ENCODE data around the gene DPYSL4. TPM values are rescaled to one million over a fixed set of nuclear protein-coding genes. Genes with fewer than 3 reads are reported as not detected.

The DPYSL4 gene
- total and polyA plus RNA-seq, 12 donors: 0.42 to 7.6 (median 3.2) TPM

GRCh38 chr10:132222726-132223125, 36.0 kb downstream of the DPYSL4 start:
- no peak overlapping the region for H3K4me3 ChIP-seq
- no peak overlapping the region for H3K27ac ChIP-seq
- DNase-seq: no peak
- H3K4me1 ChIP-seq (replicated peaks in 1 of 2): no peaks in the 10 kb centered on the region
- 67 to 73% (median 71%) methylated on average over 3 to 21 of the region's 21 CpGs for WGBS, 4 donors
- no peaks in the 10 kb centered on the region for H3K9me3 ChIP-seq (replicated peaks in 1 of 3)
- no peaks in the 10 kb centered on the region for H3K27me3 ChIP-seq
- intact Hi-C loops (cut with DNase I): loop anchor here (5.0 kb wide), 2 partner anchors 130 to 230 kb away; no protein-coding TSS in a partner anchor
- TF ChIP-seq POLR2A (IDR thresholded peaks at IDR 0.05): no peak
- TF ChIP-seq, protein P1, sequence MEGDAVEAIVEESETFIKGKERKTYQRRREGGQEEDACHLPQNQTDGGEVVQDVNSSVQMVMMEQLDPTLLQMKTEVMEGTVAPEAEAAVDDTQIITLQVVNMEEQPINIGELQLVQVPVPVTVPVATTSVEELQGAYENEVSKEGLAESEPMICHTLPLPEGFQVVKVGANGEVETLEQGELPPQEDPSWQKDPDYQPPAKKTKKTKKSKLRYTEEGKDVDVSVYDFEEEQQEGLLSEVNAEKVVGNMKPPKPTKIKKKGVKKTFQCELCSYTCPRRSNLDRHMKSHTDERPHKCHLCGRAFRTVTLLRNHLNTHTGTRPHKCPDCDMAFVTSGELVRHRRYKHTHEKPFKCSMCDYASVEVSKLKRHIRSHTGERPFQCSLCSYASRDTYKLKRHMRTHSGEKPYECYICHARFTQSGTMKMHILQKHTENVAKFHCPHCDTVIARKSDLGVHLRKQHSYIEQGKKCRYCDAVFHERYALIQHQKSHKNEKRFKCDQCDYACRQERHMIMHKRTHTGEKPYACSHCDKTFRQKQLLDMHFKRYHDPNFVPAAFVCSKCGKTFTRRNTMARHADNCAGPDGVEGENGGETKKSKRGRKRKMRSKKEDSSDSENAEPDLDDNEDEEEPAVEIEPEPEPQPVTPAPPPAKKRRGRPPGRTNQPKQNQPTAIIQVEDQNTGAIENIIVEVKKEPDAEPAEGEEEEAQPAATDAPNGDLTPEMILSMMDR (IDR thresholded peaks at IDR 0.05): no peak
- no peaks in the 10 kb centered on the region for H3K36me3 ChIP-seq (replicated peaks in 1 of 2)

- H3K27me3 ChIP-seq: no peaks in the 10 kb centered on the region
- H3K36me3 ChIP-seq (replicated peaks in 1 of 2): no peaks in the 10 kb centered on the region
- H3K27ac ChIP-seq: no peak overlapping the region
- WGBS, 4 donors: 30 to 70% (median 42%) methylated on average over 4 to 16 of the region's 16 CpGs
- no peak overlapping the region for H3K4me3 ChIP-seq
- H3K9me3 ChIP-seq (replicated peaks in 1 of 3): no peaks in the 10 kb centered on the region
- intact Hi-C loops (cut with DNase I): loop anchor here (5.0 kb wide), 2 partner anchors 129 to 229 kb away; no protein-coding TSS in a partner anchor
- DNase-seq: peak; percentile 78 to 92 (median 88)
- TF ChIP-seq, protein P1 (IDR thresholded peaks at IDR 0.05): peak; percentile 91 to 99 (median 99)
- no peak for TF ChIP-seq POLR2A (IDR thresholded peaks at IDR 0.05)
- H3K4me1 ChIP-seq (replicated peaks in 1 of 2): no peaks in the 10 kb centered on the region
Measured at GRCh38 chr10:132223156-132223590, 36.4 kb downstream of the DPYSL4 start.

DNA sequence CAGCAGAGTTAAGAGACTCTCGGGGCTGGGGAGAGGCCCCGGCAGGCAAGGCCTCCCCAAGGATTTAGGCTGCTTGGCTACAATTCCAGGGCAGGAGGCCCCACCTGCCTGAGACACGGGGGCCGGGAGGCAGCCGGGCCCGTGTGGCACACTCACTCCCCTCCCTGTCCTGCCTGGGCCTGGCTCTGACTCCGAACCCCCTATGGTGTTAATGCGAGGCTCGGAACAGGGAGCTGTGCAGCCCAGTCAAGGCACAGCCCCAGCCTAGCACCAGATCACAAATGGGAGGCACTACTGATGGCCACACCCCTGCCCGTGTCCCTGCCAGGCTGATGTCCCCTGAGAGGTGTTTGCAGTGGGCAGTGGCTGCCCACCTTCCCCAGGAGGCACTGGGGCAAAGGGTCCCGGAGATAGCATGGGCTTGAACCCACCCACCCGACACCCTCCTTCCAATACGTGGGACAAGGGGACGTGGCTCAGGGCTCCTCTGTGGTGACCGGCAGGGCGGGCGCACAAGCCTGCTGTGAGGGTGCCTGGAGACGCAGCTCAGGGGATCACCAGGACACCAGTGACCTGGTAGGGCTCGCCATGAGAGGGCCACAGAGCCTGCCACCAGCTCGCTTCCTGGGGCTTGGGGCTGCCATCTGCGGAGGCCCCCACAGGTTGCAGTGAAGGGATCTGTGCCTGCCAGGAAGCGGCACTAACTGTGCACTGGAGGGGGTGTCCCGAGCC, 37.0 kb downstream of the DPYSL4 start:
- 81 to 97% (median 86%) methylated on average over 7 to 23 of the region's 23 CpGs for WGBS, 4 donors
- H3K27me3 ChIP-seq: no peaks in the 10 kb centered on the region
- no peaks in the 10 kb centered on the region for H3K4me1 ChIP-seq (replicated peaks in 1 of 2)
- no peaks in the 10 kb centered on the region for H3K36me3 ChIP-seq (replicated peaks in 1 of 2)
- no peak for DNase-seq
- intact Hi-C loops (cut with DNase I): loop anchor here (2.0 to 5.0 kb wide), 3 partner anchors 127 to 229 kb away; no protein-coding TSS in a partner anchor
- H3K27ac ChIP-seq: no peak overlapping the region
- no peaks in the 10 kb centered on the region for H3K9me3 ChIP-seq (replicated peaks in 1 of 3)
- H3K4me3 ChIP-seq: no peak overlapping the region
- TF ChIP-seq, protein P1 (IDR thresholded peaks at IDR 0.05): no peak
- no peak for TF ChIP-seq POLR2A (IDR thresholded peaks at IDR 0.05)

DNA sequence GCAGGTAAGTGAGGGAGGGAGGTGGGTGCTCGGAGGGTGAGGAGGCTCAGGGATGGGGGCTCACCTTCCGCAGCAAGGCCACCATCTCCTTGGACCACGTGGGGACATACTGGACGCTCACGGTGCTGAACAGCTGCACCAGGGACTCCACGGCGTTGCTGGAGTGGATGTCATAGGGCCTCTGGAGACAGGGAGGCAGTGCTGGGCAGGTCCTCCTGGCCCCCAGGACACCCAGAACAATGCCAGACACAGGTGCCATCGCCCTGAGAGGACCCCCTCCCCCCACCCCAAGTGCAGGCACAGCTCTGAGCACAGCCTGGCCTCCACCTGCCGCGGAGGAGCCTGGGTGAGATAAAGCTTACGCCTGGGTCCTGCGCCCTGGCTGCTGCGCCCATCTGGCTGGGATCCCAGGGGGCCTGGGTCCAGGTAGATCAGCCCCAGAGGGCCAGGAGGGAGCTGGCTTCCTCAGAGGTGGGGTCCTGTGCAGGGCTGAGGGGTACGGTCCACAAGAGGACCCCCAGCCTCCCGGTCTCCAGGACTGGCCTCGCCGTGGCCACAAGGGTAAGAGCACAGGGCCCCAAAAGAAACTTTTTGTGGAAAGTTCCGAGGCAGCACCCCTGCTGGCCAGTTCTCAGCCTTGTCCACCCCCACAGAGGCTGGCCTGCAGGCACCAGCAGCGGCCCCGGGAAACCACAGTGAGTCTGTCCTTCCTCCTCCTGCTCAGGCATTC, 37.8 kb downstream of the DPYSL4 start:
- Histone ChIP-seq H3K4me3 (no peak overlapping the region), H3K27ac (no peak overlapping the region), H3K27me3 (no peaks in the 10 kb centered on the region), H3K36me3 (replicated peaks in 1 of 2) (no peaks in the 10 kb centered on the region), H3K9me3 (replicated peaks in 1 of 3) (no peaks in the 10 kb centered on the region), H3K4me1 (replicated peaks in 1 of 2) (no peaks in the 10 kb centered on the region)
- TF ChIP-seq, protein P1 (IDR thresholded peaks at IDR 0.05): no peak
- no peak for TF ChIP-seq POLR2A (IDR thresholded peaks at IDR 0.05)
- intact Hi-C loops (cut with DNase I): loop anchor here (2.0 to 5.0 kb wide), 3 partner anchors 126 to 228 kb away; no protein-coding TSS in a partner anchor
- 82 to 89% (median 85%) methylated on average over 8 to 20 of the region's 20 CpGs for WGBS, 4 donors
- no peak for DNase-seq

Measured in adrenal gland (tissue), 12 donors.